GM21423 (cell line): ENCODE measurements around the gene ZNHIT2.

Experiments used
- ATAC-seq: cut with Tn5 transposase; IDR thresholded peaks from one replicate; pipeline ENCODE4 v1.9.1; 2021; ENCODE audit warnings: mild to moderate bottlenecking, moderate library complexity; ENCODE audit not compliant: unreplicated experiment

The ZNHIT2 gene

GRCh38 chr11:65107751-65108468 is 9.6 kb downstream of the ZNHIT2 start:
- no peak for ATAC-seq

- no peak for ATAC-seq
Observed at GRCh38 chr11:65107078-65107477, 10.4 kb downstream of the ZNHIT2 start.

- no peak for ATAC-seq
Observed at GRCh38 chr11:65104628-65105027, 12.9 kb downstream of the ZNHIT2 start.

DNA sequence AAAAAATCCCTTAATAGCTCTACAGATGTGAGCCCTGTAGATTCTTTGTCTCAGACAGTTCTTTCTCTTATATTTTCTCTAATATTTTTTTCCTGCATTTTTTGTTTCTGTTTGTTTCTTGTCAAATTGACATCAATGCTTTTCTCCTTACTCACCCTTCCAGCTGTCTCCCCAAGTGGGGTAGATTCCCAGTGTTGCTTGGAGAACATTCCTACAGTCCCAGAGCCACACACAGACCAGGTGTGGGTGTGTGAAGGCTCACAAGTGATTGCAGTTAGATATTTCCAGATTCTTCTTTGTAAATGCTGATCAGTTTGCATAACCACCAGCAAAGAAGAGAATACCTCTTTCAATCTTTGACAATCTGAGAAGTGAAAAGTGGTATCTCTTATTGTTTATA is 14.0 kb downstream of the ZNHIT2 start:
- no peak for ATAC-seq

GRCh38 chr11:65102142-65103095 is 15.1 kb downstream of the ZNHIT2 start:
- no peak for ATAC-seq

DNA sequence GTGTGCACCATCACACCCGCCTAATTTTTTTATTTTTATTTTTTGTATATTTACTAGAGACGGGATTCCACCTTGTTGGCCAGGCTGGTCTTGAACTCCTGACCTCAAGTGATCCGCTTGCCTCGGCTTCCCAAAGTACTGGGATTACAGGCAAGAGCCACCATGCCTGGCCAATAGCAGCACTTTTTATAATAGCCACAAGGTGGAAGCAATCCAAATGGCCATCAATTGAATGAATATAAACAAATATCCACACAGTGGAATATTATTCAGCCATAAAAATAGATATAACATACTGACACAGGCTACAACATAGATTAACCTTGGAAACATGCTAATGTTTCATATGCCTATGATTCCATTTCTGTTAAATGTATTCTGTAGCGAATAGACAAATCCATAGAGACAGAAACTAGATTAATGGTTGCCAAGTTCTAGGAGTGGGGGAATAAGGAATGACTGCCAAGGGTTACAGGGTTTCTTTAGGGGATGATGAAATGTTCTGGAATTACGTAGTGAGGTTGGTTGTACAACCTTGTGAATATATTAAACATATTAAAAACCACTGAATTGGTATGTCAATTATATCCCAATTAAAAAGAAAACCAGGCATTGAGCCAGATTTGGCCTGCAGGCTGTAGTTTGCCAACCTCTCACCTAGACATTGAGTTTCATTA is 16.7 kb downstream of the ZNHIT2 start:
- ATAC-seq: no peak

DNA sequence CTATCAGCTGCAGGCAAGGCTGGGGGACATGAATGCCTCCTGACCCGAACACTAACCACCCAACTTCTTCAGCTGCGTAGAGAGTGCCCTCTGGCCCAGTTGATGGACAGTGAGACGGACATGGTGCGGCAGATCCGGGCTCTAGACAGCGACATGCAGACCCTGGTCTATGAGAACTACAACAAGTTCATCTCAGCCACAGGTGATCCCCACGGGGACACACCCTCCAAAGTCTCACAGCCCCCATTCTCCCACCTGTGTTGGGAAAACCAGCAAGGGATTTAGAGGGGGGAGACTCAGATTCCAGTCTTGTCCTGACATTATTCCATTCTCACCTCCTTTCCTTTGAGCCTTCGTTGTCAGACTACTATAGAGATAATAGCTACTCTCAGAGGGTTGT is 20.6 kb downstream of the ZNHIT2 start:
- ATAC-seq: no peak

GRCh38 chr11:65095974-65096806 is 21.3 kb downstream of the ZNHIT2 start, which contains the start of gene VPS51:
TSS of gene VPS51 (plus strand) at chr11:65096214. CDS start at chr11:65096251, 37 bp downstream.
- ATAC-seq: peak; percentile 78

- no peak for ATAC-seq
Observed at GRCh38 chr11:65095427-65095826, 22.1 kb downstream of the ZNHIT2 start.

- no peak for ATAC-seq
Observed at GRCh38 chr11:65090628-65091027, 26.9 kb downstream of the ZNHIT2 start.

- no peak for ATAC-seq
Observed at GRCh38 chr11:65089621-65090020, 27.9 kb downstream of the ZNHIT2 start.

DNA sequence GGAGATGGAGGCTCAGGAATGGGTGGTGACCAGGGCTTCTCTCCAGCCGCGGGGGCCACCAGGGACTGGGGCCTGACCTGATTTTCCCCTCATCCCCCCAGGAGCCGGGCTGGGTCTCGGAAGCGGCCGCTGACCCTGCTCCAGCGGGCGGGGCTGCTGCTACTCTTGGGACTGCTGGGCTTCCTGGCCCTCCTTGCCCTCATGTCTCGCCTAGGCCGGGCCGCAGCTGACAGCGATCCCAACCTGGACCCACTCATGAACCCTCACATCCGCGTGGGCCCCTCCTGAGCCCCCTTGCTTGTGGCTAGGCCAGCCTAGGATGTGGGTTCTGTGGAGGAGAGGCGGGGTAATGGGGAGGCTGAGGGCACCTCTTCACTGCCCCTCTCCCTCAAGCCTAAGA is 29.7 kb downstream of the ZNHIT2 start:
- ATAC-seq: no peak

DNA sequence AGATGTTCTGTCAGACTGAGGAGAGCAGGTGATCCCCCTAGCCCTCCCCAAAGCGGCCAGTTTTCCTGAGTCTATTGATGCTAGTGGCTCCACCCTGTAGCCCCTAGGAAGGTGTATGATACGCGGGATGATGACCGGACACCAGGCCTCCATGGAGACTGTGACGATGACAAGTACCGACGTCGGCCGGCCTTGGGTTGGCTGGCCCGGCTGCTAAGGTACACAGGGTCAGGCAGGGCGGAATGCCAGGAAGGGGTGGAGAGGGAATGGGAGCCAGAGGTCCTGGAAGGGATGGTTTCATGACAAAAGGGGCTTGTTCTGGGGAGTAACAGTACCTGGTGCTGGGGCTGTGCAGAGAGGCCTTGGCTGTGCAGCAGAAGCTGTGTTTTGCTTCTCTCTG is 30.3 kb downstream of the ZNHIT2 start:
- no peak for ATAC-seq

- ATAC-seq: no peak
Observed at GRCh38 chr11:65086809-65087208, 30.7 kb downstream of the ZNHIT2 start.

DNA sequence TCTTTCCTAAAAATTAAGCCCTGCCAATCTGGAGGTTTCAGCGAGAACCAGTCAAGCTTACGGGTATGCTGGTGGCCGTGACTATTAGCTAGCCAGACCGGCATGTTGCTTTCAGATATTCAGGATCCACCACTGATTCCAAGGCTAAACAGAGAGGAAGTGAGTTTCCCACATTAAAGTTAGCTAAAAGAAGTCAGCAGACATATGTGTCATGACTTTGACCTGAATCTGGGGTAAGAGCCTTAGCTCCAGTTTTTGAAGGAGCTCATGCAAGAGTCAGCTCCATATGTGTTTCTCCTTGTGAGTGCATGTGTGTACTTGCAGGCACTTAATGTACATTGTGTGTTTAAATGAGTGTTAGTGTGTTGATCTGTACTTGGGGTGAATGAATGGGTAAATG is 32.1 kb downstream of the ZNHIT2 start:
- ATAC-seq: no peak

GRCh38 chr11:65084598-65085375 is 32.7 kb downstream of the ZNHIT2 start:
- no peak for ATAC-seq

GRCh38 chr11:65083834-65084597 is 33.5 kb downstream of the ZNHIT2 start, which contains the start of the genes CDCA5 and ZFPL1:
TSS of gene CDCA5 (minus strand) at chr11:65084040. CDS start at chr11:65083978, 62 bp downstream.
TSS of gene ZFPL1 (plus strand) at chr11:65084222. CDS start at chr11:65084699, 477 bp downstream.
- peak; percentile 85 for ATAC-seq

GRCh38 chr11:65083134-65083833 is 34.2 kb downstream of the ZNHIT2 start:
- ATAC-seq: peak; percentile 6
